ENCODE data around the gene NEO1.

- no peak for TF ChIP-seq CTCF (IDR thresholded peaks at IDR 0.05; ENCODE audit: low read length)
- no peak for TF ChIP-seq EZH2 (optimal IDR thresholded peaks at IDR 0.05; ENCODE audit: low read depth, low read length)
- no peak for TF ChIP-seq EZH2phosphoT487 (IDR thresholded peaks at IDR 0.05; ENCODE audit: low read length)
Observed at GRCh38 chr15:73087098-73087497, 34.8 kb downstream of the NEO1 start.
